Stimulated activated naive B cell treated with anti-CD40 and anti-IgM and Interleukin-4, amounts not matched to agents 10 μg/mL and 1 μg/mL and 100 μg/mL, for 72 hours (primary cell): ENCODE results near the gene FBXO4.
"Not testable (repeated sequence)": the region's sequence is repeated elsewhere in the genome, so short reads cannot be mapped to it uniquely, and the experiment has no call there.

Experiments used
- ATAC-seq, 2 donors: fragments of 150-1000 bp; cut with Tn5 transposase; replicated peaks; 2 replicates each; pipeline ENCODE4 v1.10.0; 2021; ENCODE audit warnings: moderate library complexity in 1 of 2
- DNase-seq: peaks from one replicate; pipeline ENCODE4 v3.0.0; 2021
- H3K27ac Mint-ChIP-seq: one replicate; pipeline ENCODE4 v1.8.0; 2022; ENCODE audit warnings: mild to moderate bottlenecking, mixed read lengths
- H3K27me3 Mint-ChIP-seq, 2 donors: one replicate each; pipeline ENCODE4 v1.8.0; 2022; ENCODE audit warnings: mixed read lengths in 2 of 2
- H3K36me3 Mint-ChIP-seq, 2 donors: one replicate each; pipeline ENCODE4 v1.8.0; 2022; ENCODE audit warnings: mixed read lengths in 2 of 2, mild to moderate bottlenecking in 1 of 2
- H3K4me1 Mint-ChIP-seq, 2 donors: one replicate each; pipeline ENCODE4 v1.8.0; 2022; ENCODE audit warnings: mixed read lengths in 2 of 2, mild to moderate bottlenecking in 1 of 2
- H3K4me3 Mint-ChIP-seq, 2 donors: one replicate each; pipeline ENCODE4 v1.8.0; 2022; ENCODE audit warnings: mild to moderate bottlenecking in 2 of 2, mixed read lengths in 2 of 2, moderate library complexity in 1 of 2
- H3K9me3 Mint-ChIP-seq, 2 donors: one replicate each; pipeline ENCODE4 v1.8.0; 2022; ENCODE audit warnings: mixed read lengths in 2 of 2, mild to moderate bottlenecking in 1 of 2

Gene FBXO4

DNA sequence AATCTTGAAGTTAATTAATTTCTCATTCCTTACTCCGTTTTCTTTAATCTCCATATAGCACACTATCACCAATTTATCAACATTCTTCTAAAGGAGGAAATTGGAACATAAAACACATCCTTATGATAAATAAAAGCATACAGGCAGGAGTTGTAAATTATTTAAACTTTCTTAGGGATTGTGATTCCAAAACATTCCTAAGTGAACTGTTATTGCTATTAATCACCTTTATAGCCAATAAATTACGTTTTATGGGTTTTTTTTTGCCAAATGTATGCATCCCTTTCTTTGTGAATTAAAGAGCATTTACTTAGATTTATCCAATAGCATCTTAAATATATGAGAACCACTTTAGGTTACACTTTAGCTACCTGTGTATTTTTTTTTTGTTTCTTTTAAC lies 55.3 kb downstream of the FBXO4 start:
- no peaks in the 10 kb centered on the region for H3K36me3 Mint-ChIP-seq
- no peak overlapping the region for H3K4me3 Mint-ChIP-seq
- peaks cover 0 to 5% of the 10 kb centered on the region in 2 donors for H3K9me3 Mint-ChIP-seq
- H3K27ac Mint-ChIP-seq, result no peak overlapping the region
- H3K4me1 Mint-ChIP-seq, result no peaks in the 10 kb centered on the region
- H3K27me3 Mint-ChIP-seq, result peaks cover 5 to 17% of the 10 kb centered on the region in 2 donors
- DNase-seq, result no peak
- ATAC-seq, result no peak

DNA sequence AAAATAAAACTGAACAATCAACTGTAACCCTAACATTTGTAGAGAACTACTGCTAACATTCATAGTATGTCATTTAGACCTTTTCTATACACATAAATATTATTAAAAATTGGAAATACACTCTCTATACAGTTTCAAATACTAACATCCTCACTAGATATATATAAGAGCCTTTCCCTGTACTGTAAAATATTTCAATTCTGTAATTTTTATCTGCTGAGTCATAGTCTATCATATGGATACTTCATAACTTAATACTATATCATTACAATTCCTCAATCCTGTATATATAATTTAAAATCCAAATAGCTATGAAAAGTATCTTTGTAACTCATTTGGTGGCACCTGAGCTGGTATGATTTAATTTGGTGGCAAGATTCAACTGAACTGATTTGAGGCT lies 55.8 kb downstream of the FBXO4 start:
- Mint-ChIP-seq H3K4me3 (no peak overlapping the region), H3K27ac (no peak overlapping the region), H3K27me3 (peaks cover 5 to 17% of the 10 kb centered on the region in 2 donors), H3K4me1 (no peaks in the 10 kb centered on the region), H3K9me3 (peaks cover 0 to 3% of the 10 kb centered on the region in 2 donors), H3K36me3 (no peaks in the 10 kb centered on the region)
- ATAC-seq (no peak), DNase-seq (no peak)

GRCh38 chr5:41982858-41983257 lies 57.8 kb downstream of the FBXO4 start:
- H3K36me3 Mint-ChIP-seq, H3K9me3 Mint-ChIP-seq, ATAC-seq, DNase-seq, H3K4me3 Mint-ChIP-seq, H3K27ac Mint-ChIP-seq, H3K4me1 Mint-ChIP-seq: not testable (repeated sequence)
- H3K27me3 Mint-ChIP-seq, result peaks cover 17 to 19% of the 10 kb centered on the region in 2 donors

GRCh38 chr5:41983284-41983683 lies 58.2 kb downstream of the FBXO4 start:
- Mint-ChIP-seq H3K27ac (no peak overlapping the region), H3K9me3 (peaks cover 0 to 6% of the 10 kb centered on the region in 2 donors), H3K4me3 (no peak overlapping the region), H3K36me3 (no peaks in the 10 kb centered on the region), H3K27me3 (peaks cover 17 to 22% of the 10 kb centered on the region in 2 donors), H3K4me1 (no peaks in the 10 kb centered on the region)
- DNase-seq (no peak), ATAC-seq (no peak)

GRCh38 chr5:41985945-41986695 lies 61.0 kb downstream of the FBXO4 start:
- Mint-ChIP-seq H3K4me1 (no peaks in the 10 kb centered on the region), H3K27me3 (peaks cover 18 to 26% of the 10 kb centered on the region in 2 donors), H3K9me3 (peaks cover 0 to 6% of the 10 kb centered on the region in 2 donors), H3K4me3 (no peak overlapping the region), H3K36me3 (no peaks in the 10 kb centered on the region), H3K27ac (no peak overlapping the region)
- ATAC-seq (no peak), DNase-seq (no peak)
